Measurements from ENCODE around the gene HCRTR1.
A peak's percentile ranks its signal among the peaks of the same experiment; 100 is the strongest.
"Not testable (repeated sequence)": the region's sequence is repeated elsewhere in the genome, so short reads cannot be mapped to it uniquely, and the experiment has no call there.

Gene HCRTR1

GRCh38 chr1:31581821-31582810 is 35.4 kb upstream of the HCRTR1 start:
- DNase-seq: no peak

- DNase-seq: no peak
Measured at GRCh38 chr1:31583082-31583994, 34.2 kb upstream of the HCRTR1 start.

GRCh38 chr1:31583995-31584868 is 33.3 kb upstream of the HCRTR1 start:
- DNase-seq: no peak

GRCh38 chr1:31584869-31585735 is 32.4 kb upstream of the HCRTR1 start:
- no peak for DNase-seq

GRCh38 chr1:31585736-31586365 is 31.6 kb upstream of the HCRTR1 start:
- DNase-seq: no peak

- DNase-seq: no peak
Measured at GRCh38 chr1:31586376-31587327, 30.8 kb upstream of the HCRTR1 start.

GRCh38 chr1:31587328-31587699 is 30.2 kb upstream of the HCRTR1 start:
- not testable (repeated sequence) for DNase-seq

- DNase-seq: peak; percentile 15 to 38
Measured at GRCh38 chr1:31587720-31588423, 29.6 kb upstream of the HCRTR1 start.

- DNase-seq: no peak
Measured at GRCh38 chr1:31588751-31589515, 28.6 kb upstream of the HCRTR1 start.

- no peak for DNase-seq
Measured at GRCh38 chr1:31591425-31592093, 25.9 kb upstream of the HCRTR1 start.

- DNase-seq: no peak
Measured at GRCh38 chr1:31592132-31592531, 25.4 kb upstream of the HCRTR1 start.

- DNase-seq: no peak
Measured at GRCh38 chr1:31593136-31593665, 24.3 kb upstream of the HCRTR1 start.

- DNase-seq: peak; percentile 57 to 61
Measured at GRCh38 chr1:31593770-31594632, 23.5 kb upstream of the HCRTR1 start.

- DNase-seq: no peak
Measured at GRCh38 chr1:31595836-31596736, 21.4 kb upstream of the HCRTR1 start.

GRCh38 chr1:31596737-31597097 is 20.8 kb upstream of the HCRTR1 start:
- no peak for DNase-seq

Measured in CD4-positive, alpha-beta T cell treated with Interferon alpha-2 for 1 hour (primary cell).